OCI-LY7 (cell line): ENCODE data around the gene TGFBR3. TPM values are rescaled to one million over a fixed set of nuclear protein-coding genes. Genes with fewer than 3 reads are reported as not detected.

Experiments used
- BruUV-seq: library from RNA; stranded (reverse); fragments of 400-500 nt; replicated peaks from 2 replicates; lab custom pipeline; 2021; lab: Mats Ljungman, UMichigan
- CTCF ChIA-PET: fragments of 300-600 bp; sonication (Branson Sonifier 250); formaldehyde crosslinking; loops from one replicate; lab custom pipeline; 2022; ENCODE audit warnings: antibody characterized with exemption; ENCODE audit not compliant: unreplicated experiment; lab: Charles Lee
- POLR2A ChIA-PET: fragments of 300-600 bp; sonication (Branson Sonifier 250); formaldehyde crosslinking; loops from one replicate; lab custom pipeline; 2022; ENCODE audit warnings: antibody characterized with exemption; lab: Charles Lee
- DNase-seq: peaks from one replicate; pipeline ENCODE4 v3.0.0-alpha.2; 2015; ENCODE audit warnings: low spot score
- H2AFZ ChIP-seq: fragments of 200-600 bp; sonication (generic), shearing (Covaris generic); 2 replicates; pipeline ENCODE4 v1.6.1; 2014; ENCODE audit warnings: mild to moderate bottlenecking, antibody characterized with exemption, low read length, moderate library complexity
- H3K27ac ChIP-seq: fragments of 200-600 bp; sonication (generic); 2 replicates; pipeline ENCODE4 v1.5.1; 2014; ENCODE audit warnings: mixed run types, low read depth, mild to moderate bottlenecking, moderate library complexity, low read length, inconsistent platforms; ENCODE audit not compliant: poor library complexity, severe bottlenecking
- H3K36me3 ChIP-seq: fragments of 200-600 bp; sonication (generic); 2 replicates; pipeline ENCODE4 v1.6.1; 2014; ENCODE audit warnings: mild to moderate bottlenecking, antibody characterized with exemption, low read length, moderate library complexity, mixed read lengths; ENCODE audit not compliant: insufficient read depth
- H3K4me1 ChIP-seq: fragments of 200-600 bp; sonication (generic); 2 replicates; pipeline ENCODE4 v1.5.1; 2014; ENCODE audit warnings: mild to moderate bottlenecking, low read length; ENCODE audit not compliant: insufficient read depth, poor library complexity, severe bottlenecking
- H3K4me2 ChIP-seq: fragments of 200-600 bp; sonication (generic); 2 replicates; pipeline ENCODE4 v1.6.1; 2014; ENCODE audit warnings: mild to moderate bottlenecking, low read length
- H3K4me3 ChIP-seq: fragments of 200-600 bp; sonication (generic); 2 replicates; pipeline ENCODE4 v1.5.1; 2014; ENCODE audit warnings: mild to moderate bottlenecking, low read depth, low read length; ENCODE audit not compliant: poor library complexity, severe bottlenecking
- H3K79me2 ChIP-seq: fragments of 200-600 bp; sonication (generic); 2 replicates; pipeline ENCODE4 v1.6.1; 2016; ENCODE audit warnings: low read depth, mild to moderate bottlenecking, low read length, moderate library complexity, mixed read lengths; ENCODE audit not compliant: insufficient read depth
- H3K9me2 ChIP-seq: fragments of 200-600 bp; sonication (generic); 2 replicates; pipeline ENCODE4 v1.6.1; 2016; ENCODE audit warnings: mild to moderate bottlenecking, low read length, mixed read lengths; ENCODE audit not compliant: insufficient read depth
- H3K9me3 ChIP-seq: fragments of 200-600 bp; sonication (generic); 2 replicates; pipeline ENCODE4 v1.6.1; 2014; ENCODE audit warnings: mild to moderate bottlenecking, mixed run types, low read length, mixed read lengths
- H4K20me1 ChIP-seq: fragments of 200-600 bp; sonication (generic); 2 replicates; pipeline ENCODE4 v1.6.1; 2014; ENCODE audit warnings: mild to moderate bottlenecking, antibody characterized with exemption, low read length, moderate library complexity, mixed read lengths; ENCODE audit not compliant: insufficient read depth
- CTCF ChIP-seq: fragments of 200-600 bp; sonication (generic); conservative IDR thresholded peaks from 2 replicates; pipeline ENCODE4 v1.5.1; 2014; ENCODE audit warnings: mild to moderate bottlenecking, antibody characterized with exemption, low read length, moderate library complexity, mixed read lengths
- EZH2phosphoT487 ChIP-seq: fragments of 200-600 bp; sonication (generic); IDR thresholded peaks from 2 replicates; pipeline ENCODE4 v1.6.1; 2018; ENCODE audit warnings: low read depth, borderline replicate concordance, mild to moderate bottlenecking, mixed run types, antibody characterized with exemption, low read length, moderate library complexity, mixed read lengths
- intact Hi-C: fragments of 100-400 bp; cut with micrococcal nuclease; formaldehyde crosslinking; loops from one replicate; pipeline ENCODE4 v1.10.0; 2022; ENCODE audit not compliant: unreplicated experiment
- total RNA-seq, 2 experiments: library from RNA; depleted of rRNA in 1 of 2; stranded (reverse); fragments of >200 nt in 1 of 2; shearing (Covaris generic) in 1 of 2; gene quantifications; 2 replicates each; pipeline ENCODE4 v1.2.3, GENCODE V29; 2014 to 2022

TGFBR3 gene
- total RNA-seq, 2 experiments from 2014 or later, result not detected

- TF ChIP-seq EZH2phosphoT487 (no peak), CTCF (no peak)
- BruUV-seq, result no TSS peak
- POLR2A ChIA-PET, result no interaction called here
- Histone ChIP-seq H3K79me2 (no peaks in the 10 kb centered on the region), H3K27ac (no peak overlapping the region), H3K36me3 (no peaks in the 10 kb centered on the region), H3K9me2 (no peaks in the 10 kb centered on the region), H3K4me3 (no peak overlapping the region), H3K9me3 (no peaks in the 10 kb centered on the region), H2AFZ (no peak overlapping the region), H4K20me1 (no peaks in the 10 kb centered on the region), H3K4me1 (no peaks in the 10 kb centered on the region), H3K4me2 (no peak overlapping the region)
- DNase-seq, result no peak
- intact Hi-C loops, result no loop called here
- CTCF ChIA-PET, result no interaction called here
These were observed 115.2 kb downstream of the TGFBR3 start for GRCh38 chr1:91770667-91771268.

GRCh38 chr1:91769742-91770141, 116.2 kb downstream of the TGFBR3 start:
- Histone ChIP-seq H3K4me3 (no peak overlapping the region), H3K9me3 (no peaks in the 10 kb centered on the region), H3K4me1 (no peaks in the 10 kb centered on the region), H3K79me2 (no peaks in the 10 kb centered on the region), H3K9me2 (no peaks in the 10 kb centered on the region), H4K20me1 (no peaks in the 10 kb centered on the region), H3K4me2 (no peak overlapping the region), H3K36me3 (no peaks in the 10 kb centered on the region), H2AFZ (no peak overlapping the region), H3K27ac (no peak overlapping the region)
- ChIA-PET CTCF (no interaction called here), POLR2A (no interaction called here)
- DNase-seq, result no peak
- no TSS peak for BruUV-seq
- TF ChIP-seq EZH2phosphoT487 (no peak), CTCF (no peak)
- intact Hi-C loops, result no loop called here
